SHP77 (cell line): ENCODE measurements around the gene GRK4.
"Not testable (repeated sequence)": the region's sequence is repeated elsewhere in the genome, so short reads cannot be mapped to it uniquely, and the experiment has no call there.

Source experiments
- DNase-seq, 2 experiments: peaks; one replicate each; lab custom pipeline; 2025; lab: John Stamatoyannopoulos, UW

The GRK4 gene

DNA sequence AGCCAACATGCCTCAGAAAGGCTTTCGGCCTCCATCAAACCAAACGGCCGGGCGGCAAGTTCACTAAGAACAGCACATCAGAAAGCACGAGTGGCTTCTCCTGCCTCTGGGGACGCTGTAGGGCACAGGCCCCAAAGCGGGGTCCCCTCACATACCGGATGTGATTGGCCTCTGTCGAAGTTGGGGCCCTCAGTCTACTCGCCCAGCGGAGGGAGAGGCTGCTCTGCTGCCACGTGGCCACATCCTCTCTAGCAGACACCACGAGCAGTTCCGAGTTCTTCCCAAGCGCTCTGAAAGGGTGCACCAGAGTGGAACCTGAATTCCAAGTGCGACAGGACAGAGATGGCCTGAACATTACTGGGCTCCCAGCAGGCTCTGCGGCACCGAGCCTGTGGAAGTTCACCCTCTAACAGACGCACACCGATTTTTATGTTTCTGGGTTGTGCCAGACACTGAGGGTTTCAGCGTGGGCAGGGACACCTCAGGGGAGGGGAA lies 21.3 kb upstream of the GRK4 start:
- no peak for DNase-seq

GRCh38 chr4:2942532-2943363 lies 20.6 kb upstream of the GRK4 start:
- no peak for DNase-seq

GRCh38 chr4:2943364-2944090 lies 19.8 kb upstream of the GRK4 start:
- no peak for DNase-seq

GRCh38 chr4:2944091-2944482 lies 19.3 kb upstream of the GRK4 start:
- DNase-seq: no peak

- no peak for DNase-seq
Observed at GRCh38 chr4:2944586-2945526, 18.5 kb upstream of the GRK4 start.

- DNase-seq: not testable (repeated sequence)
Observed at GRCh38 chr4:2945619-2946604, 17.5 kb upstream of the GRK4 start.

DNA sequence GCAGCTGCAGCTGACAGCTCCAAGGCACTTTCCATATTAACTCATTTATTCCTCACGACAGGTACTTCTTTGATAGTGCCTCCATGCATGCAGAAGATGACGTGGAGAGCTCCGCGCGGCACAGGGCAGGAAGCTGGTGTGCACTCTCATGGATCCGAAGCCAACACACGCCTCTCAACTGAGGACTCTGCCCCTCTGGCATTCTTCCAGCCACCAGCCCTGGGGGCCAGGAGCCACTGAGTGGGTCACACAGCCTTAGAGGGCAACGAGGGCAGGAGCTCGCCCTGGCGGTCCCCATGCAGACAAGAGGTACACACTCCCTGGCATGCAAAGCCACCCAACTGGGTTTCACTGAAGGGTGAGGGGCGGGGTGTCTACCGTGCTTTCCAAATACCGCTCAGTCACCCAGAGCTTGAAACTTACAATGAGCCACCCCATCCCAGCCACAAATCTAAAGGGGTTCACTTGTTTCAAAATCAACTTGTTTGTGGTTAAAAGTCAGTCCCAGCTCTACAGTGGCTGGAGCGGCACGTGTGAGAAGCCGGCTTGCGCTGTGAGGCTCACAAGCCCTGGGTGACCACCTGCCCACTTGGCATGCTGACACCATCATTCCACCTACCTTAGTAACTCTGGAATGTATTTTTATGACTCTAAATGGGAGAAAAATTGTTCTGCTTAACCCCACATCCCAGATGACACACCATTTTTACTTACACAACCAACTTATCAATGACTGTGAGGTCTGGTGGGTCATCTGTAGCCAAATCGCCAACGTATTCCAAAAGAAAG lies 16.4 kb upstream of the GRK4 start:
- no peak for DNase-seq

- DNase-seq: no peak
Observed at GRCh38 chr4:2947926-2948325, 15.4 kb upstream of the GRK4 start.

GRCh38 chr4:2948895-2949781 lies 14.2 kb upstream of the GRK4 start:
- no peak for DNase-seq

- DNase-seq: no peak
Observed at GRCh38 chr4:2949782-2950125, 13.6 kb upstream of the GRK4 start.

GRCh38 chr4:2950221-2950989 lies 13.0 kb upstream of the GRK4 start:
- DNase-seq: no peak

GRCh38 chr4:2953496-2953895 lies 9.9 kb upstream of the GRK4 start:
- DNase-seq: no peak

DNA sequence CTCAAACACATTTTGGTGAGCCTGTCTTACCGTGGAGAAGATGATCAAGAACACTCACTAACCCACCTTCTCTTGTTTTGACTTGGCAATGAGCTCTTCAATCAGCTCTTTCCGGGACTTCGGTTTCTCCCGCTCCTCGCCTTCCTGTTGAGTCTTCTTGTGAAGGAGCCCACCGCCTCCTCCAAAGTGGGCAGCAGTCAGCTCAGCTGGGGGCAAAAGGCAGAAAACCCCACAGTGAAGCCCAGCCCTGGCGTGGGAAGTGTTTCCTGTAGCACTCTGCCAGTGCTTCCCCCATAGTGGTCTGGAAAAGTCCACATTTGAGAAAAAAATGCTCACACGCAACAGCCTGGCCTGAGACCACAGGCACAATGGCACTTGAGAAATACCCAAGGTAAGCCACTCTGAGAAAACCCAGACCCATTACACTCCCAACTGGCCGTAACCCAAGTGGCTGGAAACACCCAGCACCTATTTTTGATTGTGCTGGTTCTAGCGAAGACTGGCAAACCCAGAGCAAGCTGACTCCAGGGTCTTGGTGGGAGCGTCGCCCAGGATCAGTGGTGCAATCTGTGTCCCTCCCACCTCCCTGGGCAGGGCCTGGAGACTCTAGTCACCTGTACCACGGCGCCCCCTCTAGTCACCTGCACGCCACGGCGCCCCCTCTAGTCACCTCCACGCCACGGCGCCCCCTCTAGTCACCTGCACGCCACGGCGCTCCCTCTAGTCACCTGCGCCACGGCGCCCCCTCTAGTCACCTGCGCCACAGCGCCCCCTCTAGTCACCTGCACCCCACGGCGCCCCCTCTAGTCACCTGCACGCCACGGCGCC lies 8.8 kb upstream of the GRK4 start:
- no peak for DNase-seq

GRCh38 chr4:2955186-2956044 lies 8.0 kb upstream of the GRK4 start:
- DNase-seq: not testable (repeated sequence)

- no peak for DNase-seq
Observed at GRCh38 chr4:2958446-2958845, 4.9 kb upstream of the GRK4 start.

GRCh38 chr4:2960450-2960849 lies 2.9 kb upstream of the GRK4 start:
- DNase-seq: not testable (repeated sequence)

- no peak for DNase-seq
Observed at GRCh38 chr4:2961421-2961810, 2.0 kb upstream of the GRK4 start.
